Globus pallidus (tissue), 1 donor: ENCODE data around the gene MRPS31.
"Not testable (repeated sequence)": the region's sequence is repeated elsewhere in the genome, so short reads cannot be mapped to it uniquely, and the experiment has no call there.

Experiments
- DNase-seq: peaks from one replicate; pipeline ENCODE4 v3.0.0-alpha.2; 2015; ENCODE audit warnings: low spot score

MRPS31 gene

GRCh38 chr13:40758811-40759210 lies 12.2 kb downstream of the MRPS31 start:
- DNase-seq: no peak

GRCh38 chr13:40756042-40756441 lies 14.9 kb downstream of the MRPS31 start:
- DNase-seq: no peak

- DNase-seq: no peak
Measured at GRCh38 chr13:40755082-40755700, 15.8 kb downstream of the MRPS31 start.

GRCh38 chr13:40749327-40749726 lies 21.7 kb downstream of the MRPS31 start:
- DNase-seq: no peak

- DNase-seq: not testable (repeated sequence)
Measured at GRCh38 chr13:40735232-40735548, 35.8 kb downstream of the MRPS31 start.

- not testable (repeated sequence) for DNase-seq
Measured at GRCh38 chr13:40734536-40735231, 36.3 kb downstream of the MRPS31 start.

GRCh38 chr13:40732658-40733057 lies 38.3 kb downstream of the MRPS31 start:
- no peak for DNase-seq

- DNase-seq: no peak
Measured at GRCh38 chr13:40728595-40728994, 42.4 kb downstream of the MRPS31 start.

- not testable (repeated sequence) for DNase-seq
Measured at GRCh38 chr13:40714433-40714832, 56.6 kb downstream of the MRPS31 start.

- no peak for DNase-seq
Measured at GRCh38 chr13:40706439-40706838, 64.6 kb downstream of the MRPS31 start.

- no peak for DNase-seq
Measured at GRCh38 chr13:40697711-40698110, 73.3 kb downstream of the MRPS31 start.

- DNase-seq: no peak
Measured at GRCh38 chr13:40694426-40694825, 76.6 kb downstream of the MRPS31 start.

GRCh38 chr13:40692946-40693345 lies 78.0 kb downstream of the MRPS31 start:
- no peak for DNase-seq

GRCh38 chr13:40688781-40689180 lies 82.2 kb downstream of the MRPS31 start:
- DNase-seq: no peak

- DNase-seq: peak; percentile 16
Measured at GRCh38 chr13:40682449-40683240, 88.3 kb downstream of the MRPS31 start.

- no peak for DNase-seq
Measured at GRCh38 chr13:40681341-40682146, 89.4 kb downstream of the MRPS31 start.

GRCh38 chr13:40680659-40681323 lies 90.2 kb downstream of the MRPS31 start:
- DNase-seq: no peak

- DNase-seq: no peak
Measured at GRCh38 chr13:40679480-40679985, 91.5 kb downstream of the MRPS31 start.
